ENCODE measurements around the gene OR1N2.

The OR1N2 gene, protein sequence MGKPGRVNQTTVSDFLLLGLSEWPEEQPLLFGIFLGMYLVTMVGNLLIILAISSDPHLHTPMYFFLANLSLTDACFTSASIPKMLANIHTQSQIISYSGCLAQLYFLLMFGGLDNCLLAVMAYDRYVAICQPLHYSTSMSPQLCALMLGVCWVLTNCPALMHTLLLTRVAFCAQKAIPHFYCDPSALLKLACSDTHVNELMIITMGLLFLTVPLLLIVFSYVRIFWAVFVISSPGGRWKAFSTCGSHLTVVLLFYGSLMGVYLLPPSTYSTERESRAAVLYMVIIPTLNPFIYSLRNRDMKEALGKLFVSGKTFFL

DNA sequence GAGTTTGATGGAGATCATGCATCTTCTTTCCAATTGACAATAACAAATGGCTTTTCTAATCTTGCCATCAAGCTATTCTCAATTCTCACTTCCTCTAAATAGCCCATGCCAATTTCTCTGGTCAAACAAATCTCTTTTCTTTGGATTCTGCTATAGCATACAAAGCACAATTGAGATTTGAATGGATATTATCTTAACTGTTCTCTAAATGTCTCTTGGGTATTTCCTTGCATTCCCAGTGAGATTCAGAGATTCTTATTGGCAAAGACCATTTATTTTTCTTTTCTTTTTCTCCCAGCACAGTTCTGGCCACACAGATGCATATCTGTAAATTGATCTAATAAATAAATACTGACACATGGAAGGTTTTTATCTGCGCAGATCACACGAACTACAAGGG, at the start of gene OR1N2:
OR1N2 (plus strand) TSS at position 301 of the 400 bp plus-strand sequence. CDS start 100 bp downstream, outside the sequence.
- TF ChIP-seq, protein P1, sequence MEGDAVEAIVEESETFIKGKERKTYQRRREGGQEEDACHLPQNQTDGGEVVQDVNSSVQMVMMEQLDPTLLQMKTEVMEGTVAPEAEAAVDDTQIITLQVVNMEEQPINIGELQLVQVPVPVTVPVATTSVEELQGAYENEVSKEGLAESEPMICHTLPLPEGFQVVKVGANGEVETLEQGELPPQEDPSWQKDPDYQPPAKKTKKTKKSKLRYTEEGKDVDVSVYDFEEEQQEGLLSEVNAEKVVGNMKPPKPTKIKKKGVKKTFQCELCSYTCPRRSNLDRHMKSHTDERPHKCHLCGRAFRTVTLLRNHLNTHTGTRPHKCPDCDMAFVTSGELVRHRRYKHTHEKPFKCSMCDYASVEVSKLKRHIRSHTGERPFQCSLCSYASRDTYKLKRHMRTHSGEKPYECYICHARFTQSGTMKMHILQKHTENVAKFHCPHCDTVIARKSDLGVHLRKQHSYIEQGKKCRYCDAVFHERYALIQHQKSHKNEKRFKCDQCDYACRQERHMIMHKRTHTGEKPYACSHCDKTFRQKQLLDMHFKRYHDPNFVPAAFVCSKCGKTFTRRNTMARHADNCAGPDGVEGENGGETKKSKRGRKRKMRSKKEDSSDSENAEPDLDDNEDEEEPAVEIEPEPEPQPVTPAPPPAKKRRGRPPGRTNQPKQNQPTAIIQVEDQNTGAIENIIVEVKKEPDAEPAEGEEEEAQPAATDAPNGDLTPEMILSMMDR (IDR thresholded peaks at IDR 0.05; ENCODE audit: insufficient read depth, missing control alignments) = no peak
- DNase-seq (ENCODE audit: insufficient read length, low spot score) = no peak
- no peak for FAIRE-seq

DNA sequence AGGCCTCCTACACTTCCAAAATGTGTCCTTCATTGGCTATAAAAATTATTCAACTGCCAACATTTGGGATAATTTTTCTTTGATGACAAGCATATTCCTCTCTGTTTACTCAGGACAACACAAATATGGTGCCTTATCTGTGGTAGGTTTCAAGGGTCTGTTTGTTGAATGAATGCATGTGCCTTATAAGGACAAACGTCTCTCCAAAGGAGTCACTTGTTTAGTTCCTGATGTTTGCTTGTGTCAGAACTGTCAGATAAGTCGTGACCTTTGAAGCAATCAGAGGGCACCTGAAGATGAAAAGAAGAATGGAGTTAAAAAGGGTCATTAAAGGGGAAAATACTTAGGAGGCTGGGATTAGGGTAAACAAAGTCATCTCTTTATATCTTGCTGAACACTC, 45.9 kb upstream of the OR1N2 start:
- TF ChIP-seq, protein P1 (IDR thresholded peaks at IDR 0.05; ENCODE audit: insufficient read depth, missing control alignments) = no peak
- FAIRE-seq = no peak

DNA sequence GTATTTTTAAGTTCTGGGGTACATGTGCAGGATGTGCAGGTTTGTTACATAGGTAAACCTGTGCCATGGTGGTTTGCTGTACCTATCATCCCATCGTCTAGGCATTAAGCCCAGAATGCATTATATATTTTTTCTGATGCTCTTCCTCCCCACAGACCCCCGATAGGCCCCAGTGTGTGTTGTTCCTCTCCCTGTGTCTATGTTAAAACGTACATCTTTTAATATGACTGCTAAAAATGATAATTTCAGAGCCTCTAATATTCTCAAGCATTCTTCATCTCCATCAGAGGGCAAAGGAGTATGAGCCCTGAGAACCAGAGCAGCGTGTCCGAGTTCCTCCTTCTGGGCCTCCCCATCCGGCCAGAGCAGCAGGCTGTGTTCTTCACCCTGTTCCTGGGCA, 42.4 kb upstream of the OR1N2 start, which contains the start of gene OR1J2:
OR1J2 (plus strand) TSS at position 301 of the 400 bp plus-strand sequence; CDS start at position 301, 0 bp downstream.
- FAIRE-seq (no peak), DNase-seq (ENCODE audit: insufficient read length, low spot score) (no peak)
- TF ChIP-seq, protein P1 (IDR thresholded peaks at IDR 0.05; ENCODE audit: insufficient read depth, missing control alignments) = no peak

More for the DNA sequence above, 45.9 kb upstream of the OR1N2 start:
- DNase-seq (ENCODE audit: insufficient read length, low spot score) = no peak

DNA sequence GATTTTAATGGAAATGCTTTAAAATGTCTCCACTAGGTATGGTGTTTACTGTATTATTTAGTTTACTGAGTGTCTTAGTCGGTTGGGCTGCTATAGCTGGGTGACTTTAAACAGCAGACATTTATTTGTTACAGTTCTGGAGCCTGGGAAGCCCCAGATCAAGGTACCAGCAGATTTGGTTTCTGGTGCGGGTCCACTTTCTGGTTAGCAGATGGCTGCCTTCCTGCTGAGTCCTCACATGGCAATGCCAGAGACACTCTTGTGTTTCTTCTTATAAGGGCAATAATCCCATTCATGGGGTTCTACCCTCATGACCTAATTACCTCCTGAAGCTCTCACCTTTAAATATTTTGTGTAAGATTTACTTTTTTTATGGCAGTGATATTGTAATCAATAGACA, 34.7 kb upstream of the OR1N2 start:
- DNase-seq (ENCODE audit: insufficient read length, low spot score) (no peak), FAIRE-seq (no peak)
- TF ChIP-seq, protein P1 (IDR thresholded peaks at IDR 0.05; ENCODE audit: insufficient read depth, missing control alignments) = no peak

DNA sequence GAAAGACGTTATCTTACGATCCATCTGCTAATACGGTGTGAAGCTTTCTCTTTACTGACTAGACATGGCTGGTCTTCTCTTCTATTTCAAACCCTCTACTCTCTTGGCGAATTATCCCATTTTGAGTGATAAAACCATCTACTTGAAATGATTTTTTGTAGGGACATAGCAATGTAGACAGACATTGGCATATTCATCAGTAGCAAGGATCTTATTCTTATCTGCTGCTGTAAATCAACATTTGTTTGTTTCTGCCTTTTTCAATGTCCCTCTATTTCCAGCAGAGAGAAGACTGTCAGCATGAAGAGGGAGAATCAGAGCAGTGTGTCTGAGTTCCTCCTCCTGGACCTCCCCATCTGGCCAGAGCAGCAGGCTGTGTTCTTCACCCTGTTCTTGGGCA, 34.1 kb upstream of the OR1N2 start, which contains the start of gene OR1J4:
OR1J4 (plus strand) TSS at position 301 of the 400 bp plus-strand sequence; CDS start at position 301, 0 bp downstream.
- TF ChIP-seq, protein P1 (IDR thresholded peaks at IDR 0.05; ENCODE audit: insufficient read depth, missing control alignments) = no peak

DNA sequence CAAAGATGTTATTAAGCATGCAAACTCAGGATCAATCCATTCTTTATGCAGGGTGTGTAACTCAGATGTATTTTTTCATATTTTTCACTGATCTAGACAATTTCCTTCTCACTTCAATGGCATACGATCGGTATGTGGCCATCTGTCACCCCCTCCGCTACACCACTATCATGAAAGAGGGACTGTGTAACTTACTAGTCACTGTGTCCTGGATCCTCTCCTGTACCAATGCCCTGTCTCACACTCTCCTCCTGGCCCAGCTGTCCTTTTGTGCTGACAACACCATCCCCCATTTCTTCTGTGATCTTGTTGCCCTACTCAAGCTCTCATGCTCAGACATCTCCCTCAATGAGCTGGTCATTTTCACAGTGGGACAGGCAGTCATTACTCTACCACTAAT, 33.5 kb upstream of the OR1N2 start:
- TF ChIP-seq, protein P1 (IDR thresholded peaks at IDR 0.05; ENCODE audit: insufficient read depth, missing control alignments) = no peak
- FAIRE-seq = no peak
- no peak for DNase-seq (ENCODE audit: insufficient read length, low spot score)

More for the DNA sequence above, 34.1 kb upstream of the OR1N2 start, which contains the start of gene OR1J4:
- FAIRE-seq (no peak), DNase-seq (ENCODE audit: insufficient read length, low spot score) (no peak)

DNA sequence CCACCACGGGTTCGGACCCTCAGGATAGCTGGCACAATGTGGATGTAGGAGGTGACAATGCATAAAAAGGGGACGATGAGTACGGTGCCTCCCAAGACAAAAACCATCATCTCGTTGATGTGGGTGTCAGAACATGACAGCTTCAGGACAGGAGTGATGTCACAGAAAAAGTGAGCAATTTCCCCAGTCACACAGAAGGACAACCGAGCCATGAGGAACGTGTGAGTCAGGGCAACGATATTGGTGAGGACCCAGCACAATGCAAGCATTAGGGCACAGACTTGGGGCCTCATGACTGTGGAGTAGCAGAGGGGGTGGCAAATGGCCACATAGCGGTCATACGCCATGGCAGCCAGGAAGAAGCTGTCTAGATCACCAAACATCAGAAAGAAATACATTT, 26.3 kb upstream of the OR1N2 start:
- DNase-seq (ENCODE audit: insufficient read length, low spot score) (no peak), FAIRE-seq (no peak)
- TF ChIP-seq, protein P1 (IDR thresholded peaks at IDR 0.05; ENCODE audit: insufficient read depth, missing control alignments) = no peak
